NK-92 (cell line): ENCODE measurements around the gene MATR3.
"Not testable (repeated sequence)": the region's sequence is repeated elsewhere in the genome, so short reads cannot be mapped to it uniquely, and the experiment has no call there.

Source experiments
- DNase-seq: peaks from one replicate; lab custom pipeline; 2025; ENCODE audit not compliant: unreplicated experiment; lab: John Stamatoyannopoulos, UW

MATR3 gene, protein sequence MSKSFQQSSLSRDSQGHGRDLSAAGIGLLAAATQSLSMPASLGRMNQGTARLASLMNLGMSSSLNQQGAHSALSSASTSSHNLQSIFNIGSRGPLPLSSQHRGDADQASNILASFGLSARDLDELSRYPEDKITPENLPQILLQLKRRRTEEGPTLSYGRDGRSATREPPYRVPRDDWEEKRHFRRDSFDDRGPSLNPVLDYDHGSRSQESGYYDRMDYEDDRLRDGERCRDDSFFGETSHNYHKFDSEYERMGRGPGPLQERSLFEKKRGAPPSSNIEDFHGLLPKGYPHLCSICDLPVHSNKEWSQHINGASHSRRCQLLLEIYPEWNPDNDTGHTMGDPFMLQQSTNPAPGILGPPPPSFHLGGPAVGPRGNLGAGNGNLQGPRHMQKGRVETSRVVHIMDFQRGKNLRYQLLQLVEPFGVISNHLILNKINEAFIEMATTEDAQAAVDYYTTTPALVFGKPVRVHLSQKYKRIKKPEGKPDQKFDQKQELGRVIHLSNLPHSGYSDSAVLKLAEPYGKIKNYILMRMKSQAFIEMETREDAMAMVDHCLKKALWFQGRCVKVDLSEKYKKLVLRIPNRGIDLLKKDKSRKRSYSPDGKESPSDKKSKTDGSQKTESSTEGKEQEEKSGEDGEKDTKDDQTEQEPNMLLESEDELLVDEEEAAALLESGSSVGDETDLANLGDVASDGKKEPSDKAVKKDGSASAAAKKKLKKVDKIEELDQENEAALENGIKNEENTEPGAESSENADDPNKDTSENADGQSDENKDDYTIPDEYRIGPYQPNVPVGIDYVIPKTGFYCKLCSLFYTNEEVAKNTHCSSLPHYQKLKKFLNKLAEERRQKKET

GRCh38 chr5:139293507-139294373 is at the start of gene MATR3:
Gene MATR3, plus strand, starts transcription at chr5:139293740. Its CDS starts 13,676 bp downstream, at chr5:139307416.
- DNase-seq: peak; percentile 42

- DNase-seq: no peak
Observed at GRCh38 chr5:139245637-139246339, 47.8 kb upstream of the MATR3 start.

GRCh38 chr5:139246394-139246793 is 47.1 kb upstream of the MATR3 start:
- DNase-seq: no peak

DNA sequence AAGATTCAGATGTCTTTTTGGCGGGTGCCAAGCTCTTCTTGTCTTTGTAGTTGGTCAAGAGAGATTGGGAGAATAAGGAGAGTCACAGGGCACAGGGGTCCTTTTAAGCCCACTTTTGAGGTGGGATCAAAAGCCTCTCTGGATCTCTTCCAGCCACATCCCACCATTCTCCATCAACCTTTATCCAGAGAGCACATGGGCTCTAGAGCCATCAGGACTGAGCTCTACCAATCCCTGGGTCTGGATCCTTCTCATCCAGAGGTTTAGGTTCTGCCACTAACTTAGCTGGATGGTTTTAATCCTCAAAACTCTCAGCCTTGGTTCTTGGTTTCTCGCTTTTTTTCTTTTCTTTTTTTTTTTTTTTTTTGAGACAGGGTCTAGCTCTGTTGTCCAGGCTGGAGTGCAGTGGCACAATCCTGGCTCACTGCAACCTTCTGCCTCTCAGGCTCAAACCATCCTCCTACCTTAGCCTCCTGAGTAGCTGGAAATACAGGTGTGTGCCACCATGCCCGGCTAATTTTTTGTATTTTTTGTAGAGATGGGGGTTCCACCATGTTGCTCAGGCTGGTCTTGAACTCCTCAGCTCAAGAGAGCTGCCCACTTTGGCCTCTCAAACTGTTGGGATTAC is 44.6 kb upstream of the MATR3 start:
- DNase-seq: no peak

DNA sequence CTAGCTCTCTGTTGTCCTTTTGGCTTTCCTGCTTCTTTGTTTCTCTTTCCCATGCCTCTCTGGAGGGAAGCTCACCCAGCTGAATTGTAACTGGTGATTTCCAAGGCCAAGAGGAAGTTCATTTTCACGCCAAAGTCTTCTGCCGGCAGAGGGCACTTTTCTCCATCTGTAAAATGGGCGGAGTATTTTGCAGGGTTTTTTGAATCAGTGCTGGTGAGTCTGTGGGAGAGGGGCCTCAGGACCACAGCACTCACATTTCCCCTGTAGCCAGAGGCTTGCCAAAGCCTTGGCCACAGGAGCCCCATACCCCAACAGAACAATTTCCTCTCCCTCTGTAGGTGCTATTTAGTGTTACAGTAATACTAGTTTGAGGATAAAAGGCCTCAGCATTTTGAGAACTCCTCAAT is 42.3 kb upstream of the MATR3 start:
- no peak for DNase-seq

- DNase-seq: no peak
Observed at GRCh38 chr5:139251695-139252288, 41.7 kb upstream of the MATR3 start.

GRCh38 chr5:139253115-139253514 is 40.4 kb upstream of the MATR3 start:
- DNase-seq: no peak

DNA sequence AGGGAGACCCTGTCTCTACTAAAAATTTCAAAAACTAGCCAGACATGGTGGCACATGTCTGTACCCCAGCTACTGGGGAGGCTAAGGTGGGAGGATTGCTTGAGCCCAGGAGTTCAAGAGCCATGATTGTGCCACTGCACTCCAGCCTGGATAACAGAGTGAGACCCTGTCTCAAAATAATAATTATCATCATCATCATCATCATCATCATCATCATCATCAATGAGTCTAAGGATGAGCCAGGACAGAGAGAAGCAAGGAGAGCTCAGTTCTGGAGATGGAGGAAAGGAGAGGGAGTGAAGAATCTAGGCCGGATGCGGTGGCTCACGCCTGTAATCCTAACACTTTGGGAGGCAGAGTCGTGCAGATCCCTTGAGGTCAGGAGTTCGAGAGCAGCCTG is 36.7 kb upstream of the MATR3 start:
- DNase-seq: no peak

DNA sequence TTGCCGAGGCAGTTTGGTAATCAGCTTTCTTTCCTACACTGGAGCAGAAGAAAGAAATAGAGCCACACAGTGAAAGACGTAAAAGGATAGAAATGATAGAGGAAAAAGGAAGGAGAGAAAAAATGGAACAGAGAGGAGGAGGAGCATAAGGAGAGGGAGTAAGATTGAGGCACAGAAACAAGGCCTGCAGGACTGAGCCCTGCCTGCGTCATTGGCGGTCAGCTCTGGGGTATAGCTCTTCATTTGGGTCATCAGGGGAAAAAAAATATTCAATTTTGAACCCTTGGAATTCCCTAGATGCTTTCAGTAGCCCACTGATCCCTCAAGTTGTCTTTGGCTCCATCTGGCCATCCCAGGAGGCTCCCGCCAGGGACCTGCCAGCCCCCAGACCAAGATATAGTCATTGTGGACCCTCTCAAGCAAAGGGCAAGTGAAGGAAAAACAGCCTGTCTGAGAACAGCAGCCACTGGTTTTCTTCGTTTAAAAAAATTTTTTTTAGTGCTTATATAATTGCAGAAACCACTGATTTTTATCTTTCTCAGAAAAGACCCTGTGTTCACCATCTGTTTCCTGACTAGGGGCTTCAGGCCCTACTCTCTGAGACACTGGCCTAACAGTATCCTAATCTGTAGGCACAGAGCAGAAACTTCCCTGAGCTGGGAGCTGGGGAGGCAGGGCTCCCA is 31.3 kb upstream of the MATR3 start:
- DNase-seq: no peak

DNA sequence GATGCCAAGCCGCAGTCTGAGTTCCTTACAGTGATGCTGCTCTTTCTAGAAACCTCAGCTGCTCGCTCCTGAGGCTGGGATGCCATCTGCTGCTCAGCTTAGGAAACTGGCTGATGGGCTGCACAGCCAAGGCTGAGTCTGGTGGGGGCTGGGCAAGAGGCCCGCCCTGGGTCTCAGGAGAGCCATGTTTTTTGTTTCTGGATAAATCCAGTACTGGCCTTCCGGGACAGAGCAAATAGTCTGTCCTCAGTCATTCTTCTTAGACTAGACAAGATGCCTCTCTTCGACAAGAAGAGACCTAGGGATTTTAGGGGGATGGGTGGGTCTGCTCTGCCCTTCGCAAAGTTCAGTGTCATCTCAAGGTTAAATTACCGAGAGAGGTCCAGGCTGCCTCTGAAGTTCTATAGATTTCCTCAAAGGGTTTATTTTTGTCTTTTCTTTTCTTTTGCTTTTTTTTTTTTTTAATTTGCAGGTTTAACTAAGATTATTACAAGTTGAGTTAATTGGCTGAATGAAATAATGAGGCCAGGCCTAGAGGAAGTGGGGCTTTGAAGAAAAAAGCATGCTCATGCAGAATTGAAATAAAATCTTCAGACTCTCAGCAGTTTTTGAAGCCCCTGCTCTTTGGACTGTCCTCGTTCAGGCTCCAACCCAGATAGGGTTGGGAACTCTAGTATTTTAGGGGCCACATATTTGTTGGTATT is 30.6 kb upstream of the MATR3 start:
- DNase-seq: no peak

DNA sequence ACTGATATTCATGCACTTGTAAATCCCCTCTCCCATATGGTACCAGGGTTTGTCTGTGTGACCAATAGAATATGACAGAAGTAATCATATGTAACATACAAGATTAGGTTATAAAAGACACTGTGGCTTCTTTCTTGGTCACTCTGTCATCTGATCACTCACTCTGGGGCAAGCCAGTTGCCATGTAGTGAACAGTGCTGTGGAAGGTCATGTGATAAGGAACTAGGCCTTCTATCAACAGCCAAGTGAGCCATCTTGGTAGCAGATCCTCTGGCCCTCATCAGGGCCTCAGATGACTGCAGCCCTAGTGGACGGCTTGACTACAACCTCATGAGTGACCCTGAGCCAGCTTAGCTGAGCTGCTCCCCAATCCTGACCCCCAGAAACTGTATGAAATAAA is 30.0 kb upstream of the MATR3 start:
- no peak for DNase-seq

GRCh38 chr5:139263946-139264345 is 29.6 kb upstream of the MATR3 start:
- DNase-seq: no peak

DNA sequence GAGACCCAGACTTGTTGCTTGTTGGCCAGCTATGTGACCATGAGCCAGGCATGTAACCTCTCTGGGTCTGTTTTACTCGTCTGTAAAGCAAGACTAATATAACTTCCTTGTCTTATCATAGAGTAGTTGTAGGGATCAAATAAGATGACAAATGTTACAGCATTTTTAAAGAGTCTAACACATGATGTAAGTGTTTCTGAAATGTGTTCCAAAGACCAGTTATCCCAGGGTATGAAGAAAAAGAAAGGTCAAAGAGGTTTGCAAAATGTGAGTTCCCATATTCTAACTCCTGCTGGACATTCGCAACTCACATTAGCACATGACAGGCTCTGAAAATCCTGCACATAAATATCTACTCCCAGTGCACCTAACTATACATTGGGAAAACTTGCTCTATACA is 28.5 kb upstream of the MATR3 start:
- DNase-seq: no peak

GRCh38 chr5:139266236-139266635 is 27.3 kb upstream of the MATR3 start:
- DNase-seq: no peak

DNA sequence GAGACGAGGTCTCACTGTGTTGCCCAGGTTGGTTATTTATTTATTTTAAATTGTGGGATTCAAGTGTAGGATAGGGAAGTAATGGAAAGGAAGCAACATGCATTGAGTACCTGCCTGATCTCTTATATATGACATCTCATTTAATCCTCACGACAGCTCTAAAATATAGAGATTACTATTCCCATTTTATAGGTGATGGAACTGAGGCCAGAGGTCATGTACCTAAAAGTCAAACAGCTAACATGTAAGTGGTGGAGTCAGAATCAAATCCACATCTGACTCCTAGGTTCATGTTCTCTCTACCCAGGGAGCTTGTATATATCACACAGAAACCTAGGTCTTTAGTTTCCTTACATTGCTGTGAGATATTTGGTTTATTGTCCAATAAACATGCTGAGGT is 26.1 kb upstream of the MATR3 start:
- no peak for DNase-seq

DNA sequence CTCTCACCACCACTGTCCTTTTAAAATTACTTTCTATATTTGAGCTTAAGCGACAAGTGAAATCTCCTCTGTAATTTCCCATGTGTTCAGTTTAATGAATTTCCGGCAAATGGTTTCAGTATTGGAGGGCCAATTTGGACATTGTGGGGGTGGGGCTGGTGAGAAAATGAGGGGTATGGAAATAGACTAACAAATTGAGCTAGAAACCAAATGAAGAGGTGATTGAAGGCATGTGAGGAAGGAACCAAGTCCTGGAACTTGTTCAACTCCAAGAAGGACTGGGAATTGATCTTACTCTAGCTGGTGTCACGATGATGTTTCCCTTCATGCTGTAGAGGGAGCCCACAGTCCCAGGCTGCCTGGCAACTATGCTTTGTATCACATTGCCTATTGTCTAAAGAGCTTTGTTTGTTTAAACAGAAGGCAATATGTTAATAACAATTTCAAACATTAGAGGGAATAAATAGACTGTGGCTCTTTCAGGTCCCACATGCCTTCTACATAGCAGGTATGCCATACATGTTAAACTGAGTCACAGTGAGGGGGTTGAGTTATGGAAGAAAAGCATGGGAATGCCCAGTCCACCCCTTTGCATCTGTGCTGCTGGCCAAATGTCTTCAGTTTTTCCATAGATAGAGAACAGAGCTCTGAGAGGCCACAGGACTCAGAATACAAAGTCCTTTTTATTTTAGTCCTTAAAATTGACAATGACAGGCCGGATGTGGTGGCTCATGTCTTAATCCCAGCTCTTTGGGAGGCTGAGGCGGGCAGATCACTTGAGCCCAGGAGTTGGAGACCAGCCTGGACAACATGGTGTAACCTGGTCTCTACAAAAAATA is 25.0 kb upstream of the MATR3 start:
- DNase-seq: no peak

DNA sequence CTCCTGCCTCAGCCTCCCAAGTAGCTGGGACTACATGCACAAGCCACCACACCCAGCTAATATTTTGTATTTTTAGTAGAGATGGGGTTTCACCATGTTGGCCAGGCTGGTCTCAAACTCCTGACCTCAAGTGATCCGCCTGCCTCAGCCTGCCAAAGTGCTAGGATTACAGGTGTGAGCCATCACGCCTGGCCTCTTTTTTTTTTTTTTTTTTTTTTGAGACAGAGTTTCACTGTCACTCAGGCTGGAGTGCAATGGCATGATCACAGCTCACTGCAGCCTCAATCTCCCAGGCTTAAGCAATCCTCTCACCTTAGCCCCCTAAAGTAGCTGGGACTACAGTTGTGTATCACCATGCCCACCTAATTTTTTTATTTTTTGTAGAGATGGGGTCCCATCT is 22.8 kb upstream of the MATR3 start:
- DNase-seq: not testable (repeated sequence)
